ENCODE data around the gene SLC49A4. TPM values are rescaled to one million over a fixed set of nuclear protein-coding genes. Genes with fewer than 3 reads are reported as not detected.

The SLC49A4 gene
- total RNA-seq, 1 experiment from 2014 or later, result 16.1 TPM

DNA sequence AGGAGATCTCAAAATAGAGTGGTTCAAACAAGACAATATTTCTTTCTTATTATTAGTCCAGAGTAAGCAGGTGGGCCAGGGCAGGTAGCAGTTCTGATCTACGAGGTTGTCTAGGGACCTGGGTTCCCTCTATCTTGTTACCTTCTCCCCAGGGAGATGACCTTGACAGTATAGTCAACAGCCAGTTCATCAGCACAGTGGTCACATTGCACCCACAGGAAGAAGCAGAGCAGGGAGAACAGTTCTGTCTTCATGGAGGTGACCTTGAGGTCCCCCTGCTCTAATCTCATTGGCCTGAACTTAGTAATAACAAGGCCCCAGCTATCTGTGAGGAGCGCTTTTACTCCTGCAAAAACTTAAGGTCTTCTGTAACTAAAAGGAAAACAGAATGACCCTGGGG, 21.7 kb downstream of the SLC49A4 start:
- DNase-seq, result no peak
- Mint-ChIP-seq H3K4me3 (ENCODE audit: low read depth, unreplicated experiment) (no peak overlapping the region), H3K9me3 (ENCODE audit: low read depth, unreplicated experiment) (no peaks in the 10 kb centered on the region), H3K27me3 (ENCODE audit: unreplicated experiment) (no peaks in the 10 kb centered on the region), H3K27ac (ENCODE audit: unreplicated experiment) (no peak overlapping the region), H3K4me1 (ENCODE audit: low read depth, unreplicated experiment) (no peaks in the 10 kb centered on the region), H3K36me3 (ENCODE audit: insufficient read depth, unreplicated experiment) (no peaks in the 10 kb centered on the region)
- intact Hi-C loops (cut with micrococcal nuclease; ENCODE audit: unreplicated experiment), result no loop called here
- CTCF ChIA-PET, result no interaction called here
- TF ChIP-seq, protein P1, sequence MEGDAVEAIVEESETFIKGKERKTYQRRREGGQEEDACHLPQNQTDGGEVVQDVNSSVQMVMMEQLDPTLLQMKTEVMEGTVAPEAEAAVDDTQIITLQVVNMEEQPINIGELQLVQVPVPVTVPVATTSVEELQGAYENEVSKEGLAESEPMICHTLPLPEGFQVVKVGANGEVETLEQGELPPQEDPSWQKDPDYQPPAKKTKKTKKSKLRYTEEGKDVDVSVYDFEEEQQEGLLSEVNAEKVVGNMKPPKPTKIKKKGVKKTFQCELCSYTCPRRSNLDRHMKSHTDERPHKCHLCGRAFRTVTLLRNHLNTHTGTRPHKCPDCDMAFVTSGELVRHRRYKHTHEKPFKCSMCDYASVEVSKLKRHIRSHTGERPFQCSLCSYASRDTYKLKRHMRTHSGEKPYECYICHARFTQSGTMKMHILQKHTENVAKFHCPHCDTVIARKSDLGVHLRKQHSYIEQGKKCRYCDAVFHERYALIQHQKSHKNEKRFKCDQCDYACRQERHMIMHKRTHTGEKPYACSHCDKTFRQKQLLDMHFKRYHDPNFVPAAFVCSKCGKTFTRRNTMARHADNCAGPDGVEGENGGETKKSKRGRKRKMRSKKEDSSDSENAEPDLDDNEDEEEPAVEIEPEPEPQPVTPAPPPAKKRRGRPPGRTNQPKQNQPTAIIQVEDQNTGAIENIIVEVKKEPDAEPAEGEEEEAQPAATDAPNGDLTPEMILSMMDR (IDR thresholded peaks at IDR 0.05; ENCODE audit: unreplicated experiment), result no peak
- BruUV-seq (replicated peaks), result no TSS peak

DNA sequence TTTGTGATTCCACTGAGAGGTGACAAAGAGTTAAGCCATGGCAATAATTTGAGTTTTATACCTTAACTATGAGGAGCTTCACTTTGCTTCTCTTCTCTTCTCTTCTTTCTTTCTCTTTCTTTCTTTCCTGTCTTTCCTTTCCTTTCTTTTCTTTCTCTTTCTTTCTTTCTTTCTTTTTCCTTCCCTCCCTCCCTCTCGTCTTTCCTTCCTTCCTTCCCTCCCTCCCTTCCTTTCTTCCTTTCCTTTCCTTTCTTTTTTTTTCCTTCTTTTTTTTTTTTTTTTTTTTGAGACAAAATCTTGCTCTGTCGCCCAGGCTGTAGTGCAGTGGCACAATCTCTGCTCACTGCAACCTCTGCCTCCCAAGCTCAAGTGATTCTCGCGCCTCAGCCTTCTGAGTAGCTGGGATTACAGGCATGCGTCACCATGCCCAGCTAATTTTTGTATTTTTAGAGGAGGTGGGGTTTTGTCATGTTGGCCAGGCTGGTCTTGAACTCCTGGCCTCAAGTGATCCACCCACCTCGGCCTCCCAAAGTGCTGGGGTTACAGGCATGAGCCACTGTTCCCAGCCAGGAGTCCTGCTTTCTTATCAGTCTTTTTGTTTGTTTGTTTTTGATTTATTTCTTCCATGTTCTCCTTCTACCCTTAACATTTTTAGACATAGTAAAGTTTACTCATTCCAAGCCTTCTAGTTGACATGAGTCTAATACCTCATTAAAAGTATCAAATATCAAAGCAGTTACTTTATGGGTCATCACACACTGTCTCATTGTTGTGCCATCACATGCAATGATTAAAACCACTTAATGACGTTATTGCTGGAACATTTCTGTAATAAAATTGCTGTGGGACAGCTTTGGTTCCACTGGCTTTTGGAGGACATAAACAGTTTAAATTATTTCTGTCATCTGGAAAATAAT, 29.9 kb downstream of the SLC49A4 start:
- Mint-ChIP-seq H3K9me3 (ENCODE audit: low read depth, unreplicated experiment) (no peaks in the 10 kb centered on the region), H3K4me3 (ENCODE audit: low read depth, unreplicated experiment) (no peak overlapping the region), H3K27ac (ENCODE audit: unreplicated experiment) (no peak overlapping the region), H3K27me3 (ENCODE audit: unreplicated experiment) (no peaks in the 10 kb centered on the region), H3K4me1 (ENCODE audit: low read depth, unreplicated experiment) (no peaks in the 10 kb centered on the region), H3K36me3 (ENCODE audit: insufficient read depth, unreplicated experiment) (no peaks in the 10 kb centered on the region)
- TF ChIP-seq, protein P1 (IDR thresholded peaks at IDR 0.05; ENCODE audit: unreplicated experiment), result no peak
- CTCF ChIA-PET, result interaction anchor here (0.7 kb wide), 1 partner anchor 34 kb away, joined by 3 read pairs; no protein-coding TSS in a partner anchor
- intact Hi-C loops (cut with micrococcal nuclease; ENCODE audit: unreplicated experiment), result no loop called here
- no peak for DNase-seq
- no TSS peak for BruUV-seq (replicated peaks)

DNA sequence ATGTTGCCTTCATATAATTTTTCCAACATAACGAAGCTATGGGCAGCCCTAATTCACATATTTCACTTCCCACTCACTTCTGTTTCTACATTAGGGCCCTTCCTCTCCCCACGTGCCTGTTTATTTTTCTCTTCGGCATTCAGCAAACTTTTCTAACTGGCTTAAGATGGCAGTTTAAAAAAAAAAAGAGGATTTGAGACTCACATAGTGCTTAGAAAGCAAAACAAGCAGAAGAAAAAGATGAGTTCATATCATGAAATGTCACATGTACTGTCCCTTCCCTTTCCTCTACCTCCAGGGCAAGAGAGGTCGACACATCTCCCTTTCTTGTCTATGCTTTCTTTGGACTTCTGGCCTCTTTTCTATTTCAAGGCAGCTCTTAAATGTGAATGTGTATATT, 30.6 kb downstream of the SLC49A4 start:
- Mint-ChIP-seq H3K4me3 (ENCODE audit: low read depth, unreplicated experiment) (no peak overlapping the region), H3K27ac (ENCODE audit: unreplicated experiment) (no peak overlapping the region), H3K27me3 (ENCODE audit: unreplicated experiment) (no peaks in the 10 kb centered on the region), H3K4me1 (ENCODE audit: low read depth, unreplicated experiment) (no peaks in the 10 kb centered on the region), H3K36me3 (ENCODE audit: insufficient read depth, unreplicated experiment) (no peaks in the 10 kb centered on the region), H3K9me3 (ENCODE audit: low read depth, unreplicated experiment) (no peaks in the 10 kb centered on the region)
- CTCF ChIA-PET, result no interaction called here
- no peak for DNase-seq
- intact Hi-C loops (cut with micrococcal nuclease; ENCODE audit: unreplicated experiment), result no loop called here
- TF ChIP-seq, protein P1 (IDR thresholded peaks at IDR 0.05; ENCODE audit: unreplicated experiment), result no peak
- BruUV-seq (replicated peaks), result no TSS peak

DNA sequence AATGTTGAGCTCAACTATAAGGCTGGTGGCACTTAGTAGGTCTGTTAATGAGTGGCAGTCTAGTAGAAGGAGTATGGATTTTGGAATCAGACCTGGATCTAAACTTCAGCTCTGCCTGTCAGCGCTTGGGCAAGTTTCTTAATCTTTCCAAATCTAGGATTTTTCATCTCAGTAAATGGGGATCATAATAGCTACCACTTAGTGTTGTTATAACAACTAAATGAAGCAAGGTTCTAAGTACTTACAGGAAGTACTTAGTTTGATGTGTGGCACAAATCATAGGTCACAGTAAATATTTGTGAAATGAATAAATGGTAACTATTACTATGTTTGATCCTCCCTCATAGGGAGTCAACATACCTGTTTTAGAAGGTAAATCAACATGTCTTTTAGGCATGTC, 31.4 kb downstream of the SLC49A4 start:
- Mint-ChIP-seq H3K4me1 (ENCODE audit: low read depth, unreplicated experiment) (no peaks in the 10 kb centered on the region), H3K27ac (ENCODE audit: unreplicated experiment) (no peak overlapping the region), H3K9me3 (ENCODE audit: low read depth, unreplicated experiment) (no peaks in the 10 kb centered on the region), H3K4me3 (ENCODE audit: low read depth, unreplicated experiment) (no peak overlapping the region), H3K36me3 (ENCODE audit: insufficient read depth, unreplicated experiment) (no peaks in the 10 kb centered on the region), H3K27me3 (ENCODE audit: unreplicated experiment) (no peaks in the 10 kb centered on the region)
- intact Hi-C loops (cut with micrococcal nuclease; ENCODE audit: unreplicated experiment), result no loop called here
- DNase-seq, result no peak
- CTCF ChIA-PET, result no interaction called here
- no TSS peak for BruUV-seq (replicated peaks)
- TF ChIP-seq, protein P1 (IDR thresholded peaks at IDR 0.05; ENCODE audit: unreplicated experiment), result no peak

All from Calu3 (cell line).